ENCODE measurements around the gene RACGAP1.
"Not testable (repeated sequence)": the region's sequence is repeated elsewhere in the genome, so short reads cannot be mapped to it uniquely, and the experiment has no call there.

RACGAP1 gene

DNA sequence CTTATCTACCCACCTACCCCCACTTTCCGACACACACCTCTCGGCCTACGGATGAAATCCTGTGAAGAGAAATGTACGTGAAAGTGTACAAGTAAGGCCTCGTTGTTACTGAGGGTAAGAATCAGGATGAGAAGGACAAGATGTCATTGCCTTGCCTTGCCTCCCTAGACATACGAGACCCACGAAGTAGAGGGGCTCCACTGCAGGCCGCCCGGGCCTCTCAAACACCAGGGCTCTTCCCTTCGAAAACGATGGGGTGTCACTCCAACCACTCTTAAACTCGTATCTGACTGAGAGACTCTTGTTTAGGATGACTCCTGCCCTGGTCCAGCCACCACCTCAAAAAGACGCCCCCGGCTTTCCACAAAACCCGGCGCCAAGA is 498 bp downstream of the RACGAP1 start:
- DNase-seq: no peak

DNA sequence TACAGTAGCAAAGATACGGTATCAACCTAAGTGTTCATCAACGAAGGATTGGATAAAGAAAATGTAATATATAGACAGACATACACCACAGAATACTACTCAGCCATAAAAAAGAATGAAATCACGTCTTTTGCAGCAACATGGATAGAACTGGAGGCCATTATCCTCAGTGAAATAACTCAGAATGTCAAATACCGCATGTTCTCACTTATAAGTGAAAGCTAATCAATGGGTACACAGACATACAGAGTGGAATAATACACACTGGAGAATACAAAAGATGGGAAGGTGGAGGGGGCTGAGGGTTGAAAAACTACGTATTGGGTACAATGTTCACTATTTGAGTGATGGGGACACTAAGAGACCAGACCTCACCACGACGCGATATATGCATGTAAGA is 1.1 kb downstream of the RACGAP1 start:
- DNase-seq: no peak

DNA sequence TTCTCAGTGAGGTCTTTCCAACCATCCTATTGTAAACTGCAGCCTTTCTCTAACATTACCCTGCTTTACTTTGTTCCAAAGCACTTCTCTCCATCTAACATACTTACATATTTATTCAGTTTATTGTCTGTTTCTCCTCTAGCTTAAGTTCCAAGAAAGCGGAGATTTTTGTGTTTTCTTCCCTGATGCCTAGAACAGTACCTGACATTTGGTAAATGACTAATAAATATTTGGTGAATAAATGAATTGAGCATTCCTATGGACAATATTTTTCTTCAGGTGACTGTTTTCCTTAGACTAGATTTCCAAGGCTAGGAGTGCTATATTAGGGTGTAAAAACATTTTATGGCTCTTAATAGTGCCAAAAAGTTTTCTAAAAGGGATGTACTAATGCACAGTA is 2.4 kb downstream of the RACGAP1 start:
- DNase-seq: no peak

DNA sequence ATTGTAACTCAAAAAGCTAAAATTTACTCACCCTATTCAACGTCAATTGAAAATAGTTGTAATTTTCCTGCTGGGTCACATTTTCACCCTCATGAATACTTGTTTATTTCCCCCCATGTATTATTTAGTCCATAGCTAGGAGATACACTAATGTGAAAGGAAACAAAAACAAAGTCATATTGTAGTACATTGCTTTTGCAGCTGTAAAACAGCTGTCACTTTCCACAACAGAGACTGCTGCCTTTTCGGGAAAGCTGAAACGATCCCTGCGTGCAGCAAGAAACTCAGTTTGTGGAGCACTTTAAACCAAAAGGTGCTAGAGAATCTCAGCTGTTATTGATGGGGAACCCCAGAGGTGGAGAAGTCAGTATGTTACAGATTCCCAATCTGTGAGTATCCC is 4.3 kb downstream of the RACGAP1 start:
- no peak for DNase-seq

DNA sequence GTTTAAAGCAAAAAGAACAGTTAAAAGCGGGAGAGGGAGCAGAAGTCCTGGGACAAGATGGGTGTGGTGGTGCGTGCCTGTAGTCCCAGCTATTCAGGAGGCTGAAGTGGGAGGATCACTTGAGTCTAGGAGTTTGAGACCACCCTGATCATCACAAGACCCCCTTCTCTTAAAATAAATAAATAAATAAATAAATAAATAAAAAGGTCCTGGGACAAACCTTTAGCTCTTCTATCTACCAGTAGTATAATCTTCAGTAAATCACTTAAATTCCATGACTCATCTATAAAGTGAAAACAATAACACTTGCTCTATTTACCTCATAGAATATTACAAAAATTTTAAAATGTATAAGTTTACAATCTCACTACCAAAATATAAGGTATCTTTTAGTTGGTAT is 5.8 kb downstream of the RACGAP1 start:
- DNase-seq: no peak

DNA sequence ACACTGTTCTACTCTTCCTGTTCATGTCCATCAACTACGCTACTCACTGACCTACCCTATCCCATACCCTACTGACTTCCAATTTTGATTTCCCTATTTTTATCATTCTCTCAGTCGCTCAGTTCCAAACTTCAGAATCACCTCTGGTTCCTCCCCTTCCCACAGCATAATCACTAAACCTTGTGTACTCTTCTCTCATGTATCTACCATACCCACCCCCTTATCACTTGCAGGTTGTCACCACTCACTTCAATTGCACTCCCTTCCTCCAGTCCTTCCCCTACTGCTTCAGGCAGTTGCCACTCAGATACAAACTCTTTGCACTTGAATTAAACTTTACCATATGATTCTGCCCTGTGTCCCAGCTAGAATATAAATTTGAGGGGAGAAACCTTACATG is 6.3 kb downstream of the RACGAP1 start:
- DNase-seq: no peak

DNA sequence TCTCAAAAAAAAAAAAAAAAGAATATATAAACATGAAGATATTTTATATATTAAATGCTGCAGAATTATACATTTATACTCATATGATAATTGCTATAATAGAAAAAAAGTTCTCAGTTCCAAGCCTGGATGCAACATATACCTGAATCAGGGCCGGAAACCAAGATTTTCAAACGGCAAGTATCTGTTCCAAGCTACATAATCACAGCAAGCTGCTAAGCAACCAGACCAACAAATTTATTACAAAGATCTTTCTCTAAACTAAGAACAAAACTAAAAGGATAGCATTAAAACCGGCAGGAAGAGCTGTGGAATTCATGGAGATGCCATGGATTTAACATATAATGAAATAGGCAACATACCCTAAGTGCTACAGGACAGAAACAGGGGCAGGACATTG is 7.1 kb downstream of the RACGAP1 start:
- no peak for DNase-seq

DNA sequence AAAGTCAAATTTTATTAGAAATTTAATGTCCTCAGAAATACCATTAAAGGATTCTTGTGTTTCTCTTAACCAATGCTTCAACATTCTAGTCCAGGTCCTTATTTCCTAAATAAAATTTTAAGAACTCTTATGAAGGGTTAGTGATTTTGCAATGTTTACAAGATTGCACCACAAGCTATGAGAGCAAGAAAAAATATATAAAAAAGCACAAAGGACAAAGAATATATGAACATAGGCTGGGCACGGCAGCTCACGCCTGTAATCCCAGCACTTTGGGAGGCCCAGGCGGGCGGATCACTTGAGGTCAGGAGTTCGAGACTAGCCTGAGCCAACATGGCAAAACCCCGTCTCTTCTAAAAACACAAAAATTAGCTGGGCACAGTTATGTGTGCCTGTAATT is 7.7 kb downstream of the RACGAP1 start:
- DNase-seq: no peak

DNA sequence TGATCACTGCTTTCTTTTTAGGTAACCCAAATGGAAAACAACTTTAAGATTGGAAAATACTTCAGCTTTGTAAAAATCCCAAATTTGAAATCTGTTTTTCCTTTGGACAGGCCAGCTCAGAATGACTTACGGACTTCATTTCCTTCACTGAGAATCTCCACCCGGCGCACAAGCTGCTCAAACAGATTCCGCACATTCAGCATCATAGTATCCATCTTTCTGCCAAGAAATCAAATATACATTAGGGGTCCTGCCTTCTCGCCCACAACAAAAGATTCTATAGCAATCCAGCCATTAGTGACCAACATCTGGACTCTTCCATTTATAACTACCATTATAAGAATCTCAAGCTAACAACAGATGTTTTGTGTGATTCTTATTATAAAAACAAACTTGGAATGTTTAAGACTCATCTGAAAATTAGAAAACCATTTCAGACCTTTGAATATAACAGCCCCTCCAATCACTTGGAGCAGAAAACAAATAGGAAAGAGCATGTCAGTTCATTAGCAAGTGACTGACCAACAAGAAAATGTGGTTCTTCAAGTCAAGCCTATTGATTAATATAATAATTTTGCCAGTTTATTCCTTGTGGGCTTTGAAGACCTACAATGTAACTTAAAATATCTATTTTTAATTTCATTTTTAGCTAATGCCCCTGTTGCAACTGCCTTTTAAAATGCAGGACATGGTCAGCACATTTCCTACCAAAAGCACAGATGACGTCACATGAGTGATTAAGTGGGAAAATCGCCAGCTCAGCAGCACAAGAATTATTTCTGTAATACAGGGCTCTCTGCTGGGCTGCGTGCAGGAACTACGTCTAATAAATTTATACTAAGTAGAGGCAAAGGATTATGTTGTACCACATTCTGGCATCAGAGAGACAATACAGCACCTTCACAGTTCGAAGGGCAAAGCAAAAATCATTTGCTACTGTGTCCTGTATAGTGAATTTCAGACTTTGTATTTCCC is 8.5 kb downstream of the RACGAP1 start:
- no peak for DNase-seq

DNA sequence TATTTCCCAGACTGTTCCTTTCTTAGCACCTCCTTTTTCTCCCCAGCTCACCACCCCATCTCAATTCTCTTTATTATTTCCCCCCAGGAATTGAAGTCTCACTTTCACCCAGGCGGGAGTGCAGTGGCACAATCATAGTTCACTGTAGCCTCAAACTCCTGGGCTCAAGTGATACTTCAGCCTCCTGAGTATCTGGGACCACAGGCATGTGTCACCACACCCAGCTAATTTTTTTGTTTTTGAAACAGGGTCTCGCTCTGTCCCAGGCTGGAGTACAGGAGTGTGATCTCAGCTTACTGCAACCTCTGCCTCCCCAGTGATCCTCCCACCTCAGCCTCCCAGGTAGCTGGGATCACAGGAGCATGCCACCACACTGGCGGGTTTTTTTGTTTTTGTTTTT is 11.0 kb downstream of the RACGAP1 start:
- DNase-seq: no peak

DNA sequence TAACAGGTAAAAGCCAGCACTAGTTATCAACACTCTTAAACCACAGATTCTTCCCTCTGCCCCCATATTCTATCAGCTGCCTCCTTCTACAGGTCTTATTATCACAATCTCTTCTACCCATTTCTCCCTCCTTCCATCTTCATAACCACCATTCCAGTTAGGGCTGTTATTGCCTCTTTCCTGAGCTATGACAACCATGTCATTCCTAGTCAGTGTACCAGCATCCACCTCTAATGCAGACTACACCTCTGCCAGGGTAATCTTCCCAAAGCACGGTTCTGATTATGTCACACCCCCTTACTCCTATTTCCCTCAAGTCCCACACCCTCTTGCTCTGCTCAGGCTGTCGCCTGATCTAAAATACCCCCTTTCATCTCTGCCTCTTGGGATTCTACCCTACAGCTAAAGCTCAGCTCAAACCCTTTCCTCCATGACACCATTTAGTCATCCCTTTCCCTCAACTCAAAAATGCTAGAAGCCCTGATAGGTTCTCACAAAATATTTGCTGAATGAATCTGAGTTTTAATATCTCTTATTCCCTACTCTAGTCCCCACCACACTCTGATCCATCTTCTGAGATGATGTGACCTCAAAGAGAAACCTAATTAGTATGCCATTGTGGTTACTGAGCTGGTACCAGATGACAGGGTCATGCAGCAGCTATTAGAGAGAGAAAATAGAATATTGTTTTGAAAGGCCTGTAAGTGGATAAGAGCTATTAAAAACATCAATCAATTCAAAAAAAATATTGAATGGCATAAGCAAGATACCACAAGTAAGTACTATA is 11.7 kb downstream of the RACGAP1 start:
- DNase-seq: no peak

DNA sequence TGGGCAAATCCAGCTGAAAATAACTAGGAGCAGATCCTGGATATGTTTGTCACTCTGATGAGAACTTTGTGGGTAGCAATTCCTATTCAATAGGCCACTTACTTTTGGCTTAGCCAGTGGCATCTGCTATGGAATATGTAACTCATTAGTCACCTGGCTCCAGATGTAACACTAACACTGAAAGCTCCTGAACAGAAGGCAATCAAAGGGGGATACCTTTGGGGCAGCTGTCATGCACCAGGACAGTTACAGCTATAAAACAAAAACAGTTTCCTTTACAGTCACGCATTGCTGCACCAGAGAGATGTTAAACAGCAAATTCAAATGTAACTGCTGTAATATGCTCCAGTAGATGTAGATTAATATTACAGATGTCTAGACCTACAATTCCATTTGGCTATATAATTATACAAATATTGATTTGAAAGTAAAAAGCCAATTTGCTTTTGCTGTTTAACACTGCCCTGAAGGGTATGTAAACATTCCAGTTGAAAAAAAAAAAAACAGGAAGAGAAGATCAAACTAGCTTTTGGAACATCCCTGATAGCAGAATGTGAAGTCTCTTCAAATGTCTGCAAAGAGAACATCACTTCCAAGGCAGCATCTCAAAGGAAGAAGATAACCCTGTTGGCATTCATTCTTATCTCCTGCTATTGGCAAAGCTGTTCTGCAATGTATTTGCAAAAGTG is 18.4 kb downstream of the RACGAP1 start:
- no peak for DNase-seq

DNA sequence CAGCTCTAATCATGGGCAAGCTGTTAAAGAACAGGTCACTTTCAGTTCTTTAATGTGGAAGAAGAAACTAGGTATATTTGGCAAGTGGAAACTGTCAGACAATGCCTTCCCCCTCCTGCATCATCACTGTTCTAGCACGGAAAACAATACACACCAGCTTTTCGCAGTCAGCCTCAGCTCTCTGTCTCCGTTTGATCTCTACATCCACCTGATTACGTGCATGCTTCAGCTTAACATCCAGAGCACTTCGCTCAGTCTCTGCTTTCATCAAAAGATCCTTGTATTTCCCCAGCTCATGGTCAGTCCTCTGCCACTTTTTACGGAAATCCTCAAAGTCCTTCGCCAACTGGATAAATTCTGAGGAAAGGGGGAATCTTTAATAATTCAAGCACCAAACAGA is 19.0 kb downstream of the RACGAP1 start:
- DNase-seq: no peak

DNA sequence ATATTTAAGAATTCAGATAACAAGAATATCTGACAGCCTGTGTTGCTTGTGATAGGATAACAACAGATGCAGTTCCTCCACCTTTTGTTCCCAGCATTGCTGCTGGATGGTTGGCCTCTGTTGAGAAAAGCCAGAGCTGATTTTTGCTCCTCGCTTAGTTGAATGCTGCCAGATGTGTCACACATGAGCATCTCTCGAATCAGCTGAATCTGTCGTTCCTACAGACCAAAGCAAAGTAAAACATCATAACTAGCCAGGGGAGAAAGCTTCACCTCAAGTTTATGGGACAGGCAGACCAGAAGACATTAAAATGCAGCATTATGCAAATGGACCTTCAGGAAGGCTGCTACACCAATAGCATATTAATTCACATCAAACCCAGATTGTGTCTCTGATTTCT is 20.1 kb downstream of the RACGAP1 start:
- no peak for DNase-seq

DNA sequence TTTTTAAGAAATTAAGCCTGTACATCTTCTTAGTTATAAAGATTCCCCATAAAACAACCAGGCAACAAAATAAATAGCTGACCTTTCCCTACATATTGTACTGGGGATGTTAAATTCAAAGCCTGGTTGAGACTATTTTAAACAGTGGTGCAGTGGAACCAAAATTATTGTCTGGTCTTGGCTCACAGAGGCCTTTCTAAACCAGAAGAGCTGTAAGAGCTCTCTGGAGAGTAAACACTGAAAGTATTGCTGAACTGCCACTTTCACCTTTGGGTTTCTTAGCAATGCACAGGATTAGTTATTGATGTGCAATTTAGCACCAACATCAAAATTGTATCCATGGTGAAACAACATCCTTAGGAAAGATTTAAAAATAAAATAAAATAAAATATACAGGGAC is 20.6 kb downstream of the RACGAP1 start:
- DNase-seq: no peak

DNA sequence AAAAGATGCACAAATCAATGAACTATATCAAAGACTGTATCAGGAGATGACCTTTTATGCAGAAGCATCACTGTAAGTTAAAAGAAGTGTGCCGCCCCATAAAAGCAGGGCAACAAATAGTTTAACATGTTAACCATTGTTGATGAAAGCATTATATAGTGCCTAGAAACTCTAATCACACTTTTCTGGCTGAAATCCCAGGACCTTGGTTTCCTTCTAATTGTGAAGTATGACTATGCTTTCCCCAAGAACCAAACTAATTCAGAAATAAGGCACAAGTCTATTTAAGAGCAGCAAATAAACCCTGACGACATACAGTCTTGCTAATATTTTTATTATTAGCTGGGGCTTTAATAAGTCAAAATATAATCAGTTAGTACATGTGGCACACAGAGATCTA is 21.7 kb downstream of the RACGAP1 start:
- no peak for DNase-seq

DNA sequence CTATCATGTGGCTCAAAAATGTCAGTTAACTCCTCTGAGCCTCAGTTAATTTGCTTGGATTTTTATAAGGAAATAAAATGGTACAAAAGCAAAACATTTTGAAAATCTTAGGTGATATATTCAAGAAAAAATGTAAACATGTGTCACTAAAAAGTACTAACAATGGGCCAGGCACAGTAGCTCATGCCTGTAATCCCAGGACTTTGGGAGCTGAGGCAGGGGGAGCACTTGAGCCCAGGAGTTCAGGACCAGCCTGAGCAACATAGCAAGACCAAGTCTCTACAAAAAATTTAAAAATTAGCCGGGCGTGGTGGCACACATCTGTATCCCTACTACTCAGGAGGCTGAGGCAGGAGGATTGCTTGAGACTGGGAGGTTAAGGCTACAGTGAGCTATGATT is 26.8 kb downstream of the RACGAP1 start:
- DNase-seq: no peak

DNA sequence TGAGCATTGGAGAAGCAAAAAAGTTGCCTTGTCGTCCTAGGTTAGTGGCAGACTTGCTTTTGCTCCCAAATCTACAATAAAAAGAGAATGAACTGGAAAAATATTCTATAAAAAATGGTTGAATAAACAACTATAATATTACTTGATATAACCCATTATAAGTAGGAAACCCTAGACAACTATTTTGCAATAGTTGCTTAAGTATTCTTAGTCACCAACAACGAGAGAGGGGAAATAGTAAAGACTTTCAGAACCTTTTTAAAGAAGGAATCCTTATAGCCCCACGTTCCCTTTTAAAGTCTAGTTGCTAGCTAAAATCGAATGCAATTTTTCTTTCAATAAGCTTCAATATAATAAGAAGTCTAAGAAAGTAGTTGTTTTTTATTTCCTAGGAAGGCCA is 35.0 kb downstream of the RACGAP1 start:
- DNase-seq: no peak

DNA sequence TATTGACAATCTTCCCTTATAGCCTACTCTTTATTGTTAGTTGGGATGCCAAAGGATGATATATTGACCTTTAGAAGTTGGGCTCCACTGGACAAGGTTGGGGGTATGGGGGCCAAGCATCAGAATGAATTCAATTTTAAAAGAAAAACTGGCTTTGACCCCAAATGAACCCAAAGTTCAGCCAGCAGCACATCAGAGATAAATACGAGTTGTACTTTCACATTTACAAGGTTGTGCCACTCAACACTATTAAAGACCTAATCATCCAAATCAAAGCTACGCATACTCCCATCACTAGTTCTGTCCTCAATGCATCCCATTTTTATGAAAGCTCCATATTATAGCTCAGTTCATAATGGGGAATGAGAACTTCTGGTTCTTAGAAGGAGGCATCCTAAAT is 35.9 kb downstream of the RACGAP1 start:
- not testable (repeated sequence) for DNase-seq

DNA sequence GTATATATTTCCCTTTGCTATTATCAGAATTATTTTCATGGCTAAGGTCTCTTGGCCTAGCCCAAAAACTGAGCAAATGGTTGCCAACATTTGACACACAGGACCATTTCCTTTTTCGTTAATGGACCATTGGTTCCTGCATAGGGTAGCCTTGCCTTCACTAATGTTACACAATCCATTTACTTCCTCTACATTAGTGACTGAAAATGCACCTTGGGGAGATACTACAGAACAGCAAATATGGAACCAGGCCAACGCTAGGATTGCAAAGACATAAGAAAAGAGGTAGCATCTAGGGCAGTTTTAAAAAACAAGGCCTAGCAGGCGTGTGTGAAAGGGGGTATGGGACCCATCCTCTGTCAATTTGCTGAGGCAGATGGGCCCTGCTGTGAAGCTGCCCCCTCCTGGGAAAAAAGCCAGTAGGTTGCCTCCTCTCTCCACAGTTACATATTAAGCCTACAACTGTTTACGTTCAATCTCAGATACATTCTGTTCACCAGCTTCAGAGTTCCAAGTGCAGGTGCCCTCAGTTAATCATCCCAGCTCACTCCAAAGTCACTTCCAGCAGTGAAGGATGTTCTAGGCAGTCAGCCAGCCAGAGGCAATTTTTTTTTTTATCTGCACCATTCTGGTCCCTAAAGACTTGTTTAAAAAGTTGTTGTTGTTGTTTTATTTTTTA is 37.5 kb downstream of the RACGAP1 start:
- no peak for DNase-seq

DNA sequence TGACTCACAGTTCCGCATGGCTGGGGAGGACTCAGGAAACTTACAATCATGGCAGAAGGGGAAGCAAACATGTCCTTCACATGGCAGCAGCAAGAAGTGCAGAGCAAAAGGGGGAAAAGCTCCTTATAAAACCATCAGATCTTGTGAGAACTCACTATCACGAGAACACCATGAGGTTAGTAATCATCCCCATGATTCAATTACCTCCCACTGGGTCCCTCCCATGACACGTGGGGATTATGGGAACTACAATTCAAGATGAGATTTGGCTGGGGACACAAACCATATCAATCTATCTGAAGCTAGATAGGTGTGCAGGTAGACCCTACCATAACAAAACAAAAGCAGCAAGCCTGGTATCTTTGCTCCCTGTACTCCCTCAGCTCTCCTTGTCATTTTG is 38.8 kb downstream of the RACGAP1 start:
- not testable (repeated sequence) for DNase-seq

DNA sequence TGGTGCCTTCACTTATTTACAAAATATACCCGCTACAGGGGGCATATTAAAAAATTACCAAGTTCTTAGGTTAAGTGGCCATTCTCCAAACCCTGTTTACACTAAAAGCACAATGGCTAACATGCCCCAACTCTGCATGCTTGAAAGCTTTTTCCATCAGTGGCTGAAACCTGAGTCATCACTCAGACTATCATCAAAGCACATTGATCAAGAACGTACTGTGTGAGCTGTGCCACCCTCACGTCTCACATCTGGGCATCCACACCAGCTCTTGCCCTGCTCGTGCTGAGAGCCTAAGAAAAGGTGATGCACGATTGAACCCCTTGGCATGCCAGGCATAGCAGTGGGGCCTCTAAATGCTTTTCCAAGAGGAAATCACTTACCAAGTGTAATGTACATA is 39.3 kb downstream of the RACGAP1 start:
- no peak for DNase-seq
